GM12873 (cell line): ENCODE results near the gene KDM2B.

Experiments
- TF ChIP-seq, protein P1 (sequence below): IDR thresholded peaks from 2 replicates; pipeline ENCODE4 v1.5.1; 2012; ENCODE audit warnings: low read depth, mild to moderate bottlenecking, moderate library complexity, low read length, control low read depth; ENCODE audit not compliant: insufficient read depth; ENCODE audit errors: missing control alignments

KDM2B gene

GRCh38 chr12:121529184-121529583 is 51.6 kb downstream of the KDM2B start:
- TF ChIP-seq, protein P1, sequence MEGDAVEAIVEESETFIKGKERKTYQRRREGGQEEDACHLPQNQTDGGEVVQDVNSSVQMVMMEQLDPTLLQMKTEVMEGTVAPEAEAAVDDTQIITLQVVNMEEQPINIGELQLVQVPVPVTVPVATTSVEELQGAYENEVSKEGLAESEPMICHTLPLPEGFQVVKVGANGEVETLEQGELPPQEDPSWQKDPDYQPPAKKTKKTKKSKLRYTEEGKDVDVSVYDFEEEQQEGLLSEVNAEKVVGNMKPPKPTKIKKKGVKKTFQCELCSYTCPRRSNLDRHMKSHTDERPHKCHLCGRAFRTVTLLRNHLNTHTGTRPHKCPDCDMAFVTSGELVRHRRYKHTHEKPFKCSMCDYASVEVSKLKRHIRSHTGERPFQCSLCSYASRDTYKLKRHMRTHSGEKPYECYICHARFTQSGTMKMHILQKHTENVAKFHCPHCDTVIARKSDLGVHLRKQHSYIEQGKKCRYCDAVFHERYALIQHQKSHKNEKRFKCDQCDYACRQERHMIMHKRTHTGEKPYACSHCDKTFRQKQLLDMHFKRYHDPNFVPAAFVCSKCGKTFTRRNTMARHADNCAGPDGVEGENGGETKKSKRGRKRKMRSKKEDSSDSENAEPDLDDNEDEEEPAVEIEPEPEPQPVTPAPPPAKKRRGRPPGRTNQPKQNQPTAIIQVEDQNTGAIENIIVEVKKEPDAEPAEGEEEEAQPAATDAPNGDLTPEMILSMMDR, result no peak

- TF ChIP-seq, protein P1, result no peak
These were observed 55.4 kb downstream of the KDM2B start for GRCh38 chr12:121525411-121525810.

DNA sequence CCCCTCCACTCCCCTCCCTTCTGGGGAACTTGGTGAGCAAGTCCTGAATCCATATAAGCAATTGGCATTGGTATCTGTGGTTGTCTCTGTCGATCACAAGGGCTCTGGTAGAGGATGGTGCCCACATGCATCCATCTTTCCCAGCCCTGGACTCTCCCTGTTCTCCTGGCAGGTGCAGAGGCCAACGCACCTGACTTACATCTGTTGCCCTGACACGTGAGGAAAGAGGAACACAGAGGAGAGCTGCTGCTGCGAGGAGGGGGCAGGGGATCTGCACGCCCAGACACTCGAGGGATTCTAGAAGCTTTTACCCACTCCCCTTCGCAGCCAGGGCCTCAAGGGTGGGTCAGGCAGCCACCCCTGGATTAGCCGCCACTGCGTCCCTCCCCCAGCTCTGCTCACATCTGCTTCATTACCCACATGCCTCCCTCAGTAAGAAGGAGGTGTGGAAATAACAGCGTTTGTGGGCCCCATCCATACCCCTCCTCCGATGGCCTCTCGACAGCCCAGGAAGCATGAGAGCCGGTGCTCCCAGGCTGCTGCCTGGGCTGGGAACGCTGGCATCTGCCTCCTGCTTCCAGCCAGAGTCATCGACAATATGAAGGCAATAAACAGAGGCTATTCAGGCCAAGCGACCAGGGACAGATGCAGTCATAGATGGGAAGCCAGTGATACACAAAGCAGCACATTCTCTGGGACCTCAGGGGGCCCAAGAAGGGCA is 56.5 kb downstream of the KDM2B start:
- TF ChIP-seq, protein P1, result no peak

GRCh38 chr12:121523741-121524140 is 57.1 kb downstream of the KDM2B start:
- TF ChIP-seq, protein P1, result no peak

DNA sequence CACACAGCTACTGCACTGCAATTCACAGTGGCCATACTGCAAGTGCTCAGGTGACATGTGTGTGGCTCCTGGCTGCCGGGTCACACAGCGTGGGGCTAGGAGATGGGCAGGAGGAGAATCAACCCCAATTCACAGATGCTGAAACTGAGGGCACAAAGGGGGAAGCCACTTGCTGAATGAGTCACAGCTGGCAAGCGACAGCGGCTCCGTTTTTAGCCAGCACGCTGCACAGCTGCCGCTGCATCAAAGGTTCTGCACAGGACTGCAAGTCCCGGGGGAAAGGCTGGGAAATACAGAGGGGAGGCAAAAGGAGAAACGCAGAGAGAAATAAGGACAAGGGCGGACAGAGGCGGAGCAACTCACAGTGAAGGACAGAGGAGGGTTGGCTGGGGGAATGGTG is 57.9 kb downstream of the KDM2B start:
- TF ChIP-seq, protein P1, result no peak

- TF ChIP-seq, protein P1, result no peak
These were observed 60.2 kb downstream of the KDM2B start for GRCh38 chr12:121520586-121521086.

- TF ChIP-seq, protein P1, result no peak
These were observed 60.7 kb downstream of the KDM2B start for GRCh38 chr12:121520119-121520518.
